HUES64 (cell line): ENCODE results near the gene MSANTD2.

ENCODE experiments used
- H3K27ac ChIP-seq: 2 replicates; pipeline ENCODE4 v1.7.0; 2013; ENCODE audit warnings: low read depth, low read length, inconsistent platforms
- H3K27me3 ChIP-seq: 2 replicates; pipeline ENCODE4 v1.6.1; 2013; ENCODE audit warnings: mild to moderate bottlenecking, low read length; ENCODE audit not compliant: insufficient read depth
- H3K36me3 ChIP-seq: 2 replicates; pipeline ENCODE4 v1.6.1; 2013; ENCODE audit warnings: mild to moderate bottlenecking, low read length; ENCODE audit not compliant: insufficient read depth
- H3K4me1 ChIP-seq: 2 replicates; pipeline ENCODE4 v1.6.1; 2013; ENCODE audit warnings: mild to moderate bottlenecking, low read length, moderate library complexity; ENCODE audit not compliant: insufficient read depth
- H3K4me3 ChIP-seq: 2 replicates; pipeline ENCODE4 v1.5.1; 2013; ENCODE audit warnings: mild to moderate bottlenecking, low read length, moderate library complexity
- H3K9ac ChIP-seq: 2 replicates; pipeline ENCODE4 v1.6.1; 2013; ENCODE audit warnings: mild to moderate bottlenecking, low read depth, low read length
- H3K9me3 ChIP-seq: 2 replicates; pipeline ENCODE4 v1.6.1; 2013; ENCODE audit warnings: low read depth, low read length; ENCODE audit not compliant: insufficient read depth
- WGBS: fragments of 150-250, 120-280 bp; methylation state at CpG from one replicate; pipeline ENCODE4 v1.1.7; 2013; ENCODE audit warnings: missing lambda C conversion rate; 5-methylcytosine and 5-hydroxymethylcytosine counted together

The MSANTD2 gene

DNA sequence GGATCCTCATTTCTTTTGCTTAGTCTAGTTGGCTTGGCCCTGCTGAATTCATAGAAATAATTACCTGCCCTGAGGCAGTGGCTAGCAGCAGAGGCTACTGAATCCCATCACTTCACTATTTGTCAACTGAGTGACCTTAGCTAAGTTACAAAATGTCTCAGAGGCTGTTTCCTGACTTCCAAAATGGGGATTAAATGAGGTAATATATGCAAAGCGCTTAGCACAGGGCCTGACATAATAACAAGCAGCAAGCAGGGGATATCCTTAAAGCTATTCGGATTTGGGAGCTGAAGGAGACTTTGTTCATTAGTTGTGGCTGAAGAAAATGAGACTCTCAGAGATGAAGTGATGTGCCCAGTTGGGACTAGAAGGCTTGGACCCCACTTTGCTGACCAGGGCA lies 57.7 kb downstream of the MSANTD2 start:
- H3K27me3 ChIP-seq: peaks cover 95% of the 10 kb centered on the region
- WGBS: 74% methylated on average over 2 of the region's 2 CpGs
- no peak overlapping the region for H3K4me3 ChIP-seq

GRCh38 chr11:124740277-124740882 lies 59.8 kb downstream of the MSANTD2 start:
- H3K27ac ChIP-seq: no peak overlapping the region
- no peaks in the 10 kb centered on the region for H3K36me3 ChIP-seq
- H3K9ac ChIP-seq: no peak overlapping the region
- peaks cover 96% of the 10 kb centered on the region for H3K27me3 ChIP-seq
- H3K4me3 ChIP-seq: peak overlapping the region; percentile 50
- H3K9me3 ChIP-seq: no peaks in the 10 kb centered on the region
- H3K4me1 ChIP-seq: peaks cover 12% of the 10 kb centered on the region
- WGBS: 7% methylated on average over 37 of the region's 37 CpGs

More for the DNA sequence above, 57.7 kb downstream of the MSANTD2 start:
- no peak overlapping the region for H3K9ac ChIP-seq
- H3K27ac ChIP-seq: no peak overlapping the region
- H3K9me3 ChIP-seq: no peaks in the 10 kb centered on the region
- H3K36me3 ChIP-seq: no peaks in the 10 kb centered on the region
- peaks cover 17% of the 10 kb centered on the region for H3K4me1 ChIP-seq

DNA sequence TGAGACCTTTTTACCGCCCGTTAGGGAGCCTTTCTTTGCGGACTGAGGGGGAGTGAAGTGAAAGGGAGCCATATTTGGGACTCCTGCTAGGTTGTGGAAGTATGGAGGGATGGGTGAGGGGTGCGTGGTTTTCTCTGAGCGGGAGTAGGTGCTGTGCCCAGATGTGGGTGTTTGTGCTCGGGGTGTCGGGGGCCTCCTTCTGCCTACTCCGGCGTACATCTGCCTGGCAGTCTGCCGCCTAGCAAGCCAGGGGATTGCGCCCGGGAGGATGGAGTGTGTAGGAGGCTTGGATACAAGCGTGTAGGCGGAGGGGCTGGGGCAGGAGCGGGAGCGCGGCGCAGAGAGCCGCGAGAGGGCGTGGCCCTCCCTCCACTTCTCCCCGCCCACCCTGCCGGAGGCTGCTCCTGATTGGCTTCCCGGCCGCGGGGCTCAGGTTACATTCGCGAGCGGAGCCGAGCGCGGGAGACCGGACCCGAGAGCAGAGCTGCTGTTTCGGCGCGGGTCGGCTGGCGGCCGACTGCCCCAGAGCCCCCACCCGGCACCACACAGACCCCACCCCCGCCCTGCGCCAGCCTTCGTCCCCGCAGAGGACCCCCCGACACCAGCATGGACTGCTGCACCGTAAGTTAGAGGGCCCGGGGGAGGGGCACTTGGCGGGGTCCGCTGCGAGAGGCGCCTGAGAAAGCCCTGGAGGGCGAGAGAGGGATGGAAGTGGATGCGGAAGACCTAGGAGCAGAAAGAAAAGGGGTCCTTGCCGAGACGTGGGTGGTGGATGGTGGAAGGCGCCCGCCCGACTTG lies 60.5 kb downstream of the MSANTD2 start, which contains the start of gene NRGN:
Gene NRGN, plus strand, starts transcription at position 464 of the 798 bp plus-strand sequence. Its CDS starts 143 bp downstream, at position 607.
- Histone ChIP-seq H3K4me3 (peak within 1 kb of the TSS; percentile 50), H3K27ac (no peak within 1 kb of the TSS), H3K9ac (no peak within 1 kb of the TSS; the same call in 1 of the 2 replicates), H3K36me3 (no peaks in the 10 kb centered on the region), H3K4me1 (peaks cover 7% of the 10 kb centered on the region), H3K27me3 (peaks cover 96% of the 10 kb centered on the region), H3K9me3 (no peaks in the 10 kb centered on the region)
- under 1% methylated on average over 56 of the region's 59 CpGs for WGBS

DNA sequence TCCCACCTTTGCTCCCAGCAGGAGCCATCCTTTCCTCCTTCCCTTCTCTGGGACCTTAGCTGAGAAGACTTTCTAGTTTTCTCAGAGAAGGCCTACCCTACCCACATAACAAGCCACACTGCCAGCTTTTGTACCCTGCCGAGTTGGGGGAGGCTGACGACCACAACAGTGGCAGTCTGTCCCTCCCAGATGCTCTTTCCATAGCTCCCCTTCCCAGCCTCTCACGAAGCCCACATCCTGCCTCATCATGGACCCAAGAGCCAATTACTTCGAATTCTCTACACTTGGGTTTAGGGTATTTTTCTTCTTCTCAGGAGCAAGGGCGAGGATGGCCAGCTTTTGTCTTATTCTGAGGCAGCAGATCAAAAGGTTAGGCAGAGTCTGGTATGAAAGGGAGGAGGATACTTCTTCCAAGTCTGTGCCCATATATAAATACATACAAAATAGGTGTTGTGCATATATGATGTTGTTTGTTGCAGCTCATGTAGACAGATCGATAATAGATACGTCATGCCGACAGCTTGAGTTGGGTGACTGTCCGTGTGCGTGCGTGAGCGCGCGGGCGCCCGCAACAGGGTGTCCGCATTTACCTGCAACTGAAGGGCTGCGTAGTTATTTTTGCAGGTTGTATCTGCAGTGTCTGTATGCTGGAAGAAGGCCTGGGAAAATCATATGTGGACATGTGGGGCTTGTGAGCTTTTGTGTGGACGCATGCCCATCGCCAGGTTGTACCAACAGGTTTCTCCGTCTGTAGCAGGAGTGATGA lies 61.3 kb downstream of the MSANTD2 start:
- peak overlapping the region; percentile 50 for H3K4me3 ChIP-seq
- H3K36me3 ChIP-seq: no peaks in the 10 kb centered on the region
- WGBS: 86% methylated on average over 21 of the region's 21 CpGs
- no peak overlapping the region for H3K27ac ChIP-seq
- H3K9ac ChIP-seq: no peak overlapping the region; the same call in 1 of the 2 replicates
- H3K4me1 ChIP-seq: peaks cover 6% of the 10 kb centered on the region
- no peaks in the 10 kb centered on the region for H3K9me3 ChIP-seq
- peaks cover 94% of the 10 kb centered on the region for H3K27me3 ChIP-seq

GRCh38 chr11:124737638-124738305 lies 62.4 kb downstream of the MSANTD2 start:
- Histone ChIP-seq H3K9ac (no peak overlapping the region), H3K27me3 (peaks cover 83% of the 10 kb centered on the region), H3K4me3 (no peak overlapping the region), H3K27ac (no peak overlapping the region), H3K9me3 (no peaks in the 10 kb centered on the region), H3K36me3 (no peaks in the 10 kb centered on the region), H3K4me1 (peaks cover 6% of the 10 kb centered on the region)
- WGBS: 79% methylated on average over 5 of the region's 7 CpGs

DNA sequence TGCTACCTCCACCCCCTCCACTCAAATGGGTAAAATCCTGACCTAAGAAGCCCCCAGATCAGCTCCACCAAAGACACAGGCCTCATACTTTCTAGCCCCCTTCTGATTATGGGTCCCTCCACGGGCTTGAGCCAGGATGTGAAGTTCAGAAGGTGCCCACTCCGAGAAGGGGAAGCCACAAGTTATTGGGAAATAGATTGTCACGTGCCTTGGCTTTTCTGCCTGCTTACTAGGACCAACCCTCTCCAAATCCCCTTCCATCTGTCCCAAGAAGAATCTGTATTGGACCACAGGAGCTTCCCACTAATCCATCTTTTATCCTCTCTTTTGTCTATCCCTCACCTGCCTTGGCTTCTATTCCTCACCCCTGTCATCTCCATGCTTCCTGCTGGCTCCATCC lies 63.5 kb downstream of the MSANTD2 start:
- 85% methylated on average over 3 of the region's 3 CpGs for WGBS
- Histone ChIP-seq H3K27me3 (peaks cover 73% of the 10 kb centered on the region), H3K27ac (no peak overlapping the region), H3K36me3 (no peaks in the 10 kb centered on the region), H3K9ac (no peak overlapping the region), H3K4me3 (no peak overlapping the region), H3K4me1 (peaks cover 6% of the 10 kb centered on the region), H3K9me3 (no peaks in the 10 kb centered on the region)

GRCh38 chr11:124732230-124732629 lies 68.0 kb downstream of the MSANTD2 start:
- 92% methylated on average over 4 of the region's 4 CpGs for WGBS
- Histone ChIP-seq H3K27ac (no peak overlapping the region), H3K27me3 (peaks cover 31% of the 10 kb centered on the region)

GRCh38 chr11:124729571-124729970 lies 70.6 kb downstream of the MSANTD2 start:
- Histone ChIP-seq H3K9me3 (no peaks in the 10 kb centered on the region), H3K4me1 (peaks cover 24% of the 10 kb centered on the region), H3K27ac (no peak overlapping the region), H3K4me3 (no peak overlapping the region), H3K9ac (no peak overlapping the region), H3K27me3 (peaks cover 17% of the 10 kb centered on the region), H3K36me3 (no peaks in the 10 kb centered on the region)
- 96% methylated on average over 3 of the region's 4 CpGs for WGBS

More at GRCh38 chr11:124732230-124732629, 68.0 kb downstream of the MSANTD2 start:
- H3K36me3 ChIP-seq: no peaks in the 10 kb centered on the region
- H3K9me3 ChIP-seq: no peaks in the 10 kb centered on the region
- peaks cover 7% of the 10 kb centered on the region; the same call in 1 of the 2 replicates for H3K4me1 ChIP-seq
- H3K9ac ChIP-seq: no peak overlapping the region
- no peak overlapping the region for H3K4me3 ChIP-seq

- Histone ChIP-seq H3K9me3 (no peaks in the 10 kb centered on the region), H3K4me3 (no peak overlapping the region), H3K27me3 (peaks cover 26% of the 10 kb centered on the region), H3K27ac (no peak overlapping the region), H3K4me1 (peaks cover 24% of the 10 kb centered on the region), H3K9ac (no peak overlapping the region), H3K36me3 (no peaks in the 10 kb centered on the region)
- 95% methylated on average over 2 of the region's 2 CpGs for WGBS
These were observed 72.1 kb downstream of the MSANTD2 start for GRCh38 chr11:124728134-124728533.

DNA sequence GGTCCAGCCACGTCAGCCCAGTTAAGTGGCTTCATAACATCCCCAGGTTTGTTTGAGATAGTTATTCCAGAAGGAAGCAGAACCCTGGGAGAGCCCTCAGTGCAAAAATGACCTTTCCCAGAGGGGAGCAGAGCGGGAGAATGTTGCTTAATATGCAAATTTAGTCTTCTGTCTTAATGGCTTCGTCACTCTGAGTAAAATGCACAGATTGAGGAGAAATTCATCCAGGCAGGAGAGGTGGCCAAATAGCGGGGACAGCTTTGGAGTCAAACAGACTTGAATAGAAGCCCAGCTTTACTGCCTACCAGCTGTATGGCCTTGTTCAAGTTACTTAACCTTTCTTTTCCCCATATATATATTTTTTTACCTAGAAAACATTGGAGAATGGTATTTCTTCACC lies 72.7 kb downstream of the MSANTD2 start:
- Histone ChIP-seq H3K27ac (no peak overlapping the region), H3K4me1 (peaks cover 24% of the 10 kb centered on the region), H3K36me3 (no peaks in the 10 kb centered on the region), H3K4me3 (no peak overlapping the region), H3K27me3 (peaks cover 33% of the 10 kb centered on the region), H3K9ac (no peak overlapping the region), H3K9me3 (no peaks in the 10 kb centered on the region)
- 60% methylated on average over 4 of the region's 4 CpGs for WGBS
